Endothelial cell of umbilical vein (primary cell): ENCODE measurements around the gene AQP2. TPM values are rescaled to one million over a fixed set of nuclear protein-coding genes. Genes with fewer than 3 reads are reported as not detected.

Source experiments
- BruUV-seq: library from RNA; stranded (reverse); fragments of 400-500 nt; replicated peaks from 2 replicates; lab custom pipeline; 2021; lab: Mats Ljungman, UMichigan
- CTCF ChIA-PET: fragments of 300-600, 350-600 bp; sonication (Branson Sonifier 250); formaldehyde crosslinking; loops from one replicate; lab custom pipeline; 2021; ENCODE audit warnings: antibody characterized with exemption, inconsistent platforms; lab: Charles Lee
- POLR2A ChIA-PET: fragments of 300-600, 350-600 bp; sonication (Branson Sonifier 250); formaldehyde crosslinking; loops from one replicate; lab custom pipeline; 2021; ENCODE audit warnings: antibody characterized with exemption, inconsistent platforms; lab: Charles Lee
- DNase-seq: peaks from one replicate; pipeline ENCODE4 v3.0.0-alpha.2; 2011; ENCODE audit warnings: low read depth, low spot score
- FAIRE-seq: peaks from 2 replicates; lab custom pipeline; 2011; peaks lifted over from hg19 to GRCh38; lab: Jason Lieb, UNC
- H2AFZ ChIP-seq: 2 replicates; pipeline ENCODE4 v1.6.0; 2012; ENCODE audit warnings: low read depth, low read length, control low read depth, inconsistent platforms
- H3K27ac ChIP-seq: 2 replicates; pipeline ENCODE4 v1.5.1; 2011; ENCODE audit warnings: low read depth, mild to moderate bottlenecking, control low read depth, low read length, moderate library complexity; ENCODE audit not compliant: insufficient read depth
- H3K27me3 ChIP-seq, 2 experiments: 2 replicates each; pipeline versions ENCODE4 v1.6.0 to v1.6.1; 2011; ENCODE audit warnings: low read length in 2 of 2, mixed read lengths in 1 of 2; ENCODE audit not compliant: control insufficient read depth in 2 of 2, insufficient read depth in 2 of 2
- H3K36me3 ChIP-seq, 2 experiments: 2 replicates in 1 of 2; 3 replicates in 1 of 2; pipeline ENCODE4 v1.5.1; 2011; ENCODE audit warnings: low read length in 2 of 2, mild to moderate bottlenecking in 1 of 2, moderate library complexity in 1 of 2; ENCODE audit not compliant: control insufficient read depth in 2 of 2, insufficient read depth in 2 of 2; ENCODE audit errors: extremely low read depth in 1 of 2
- H3K4me1 ChIP-seq: 3 replicates; pipeline ENCODE4 v1.5.1; 2011; ENCODE audit warnings: mild to moderate bottlenecking, low read length; ENCODE audit not compliant: control insufficient read depth, insufficient read depth; ENCODE audit errors: extremely low read depth
- H3K4me2 ChIP-seq: 2 replicates; pipeline ENCODE4 v1.6.1; 2011; ENCODE audit warnings: low read length, control low read depth, mixed read lengths; ENCODE audit not compliant: insufficient read depth
- H3K4me3 ChIP-seq, 3 experiments: fragments of 200-600 bp in 1 of 3; sonication (generic), shearing (Covaris generic) in 1 of 3; replicated peaks in 1 of 3; 2 replicates each; pipeline ENCODE4 v1.5.1; 2011 to 2016; ENCODE audit warnings: control low read depth in 3 of 3, low read length in 3 of 3, mild to moderate bottlenecking in 2 of 3, inconsistent platforms in 1 of 3, low read depth in 1 of 3, moderate library complexity in 1 of 3; ENCODE audit not compliant: insufficient read depth in 1 of 3
- H3K79me2 ChIP-seq: 2 replicates; pipeline ENCODE4 v1.6.0; 2012; ENCODE audit warnings: low read length, inconsistent platforms; ENCODE audit not compliant: control insufficient read depth, insufficient read depth
- H3K9ac ChIP-seq: replicated peaks from 2 replicates; pipeline ENCODE3; 2011; ENCODE audit warnings: low read length, control low read depth; ENCODE audit not compliant: insufficient read depth; ENCODE audit errors: extremely low read depth
- H3K9me1 ChIP-seq: replicated peaks from 3 replicates; pipeline ENCODE4 v1.6.0; 2011; ENCODE audit warnings: mild to moderate bottlenecking, low read length; ENCODE audit not compliant: control insufficient read depth, insufficient read depth; ENCODE audit errors: extremely low read depth
- H3K9me3 ChIP-seq: replicated peaks from 2 replicates; pipeline ENCODE4 v1.5.1; 2012; ENCODE audit warnings: low read length, inconsistent platforms; ENCODE audit not compliant: control insufficient read depth, insufficient read depth
- H4K20me1 ChIP-seq: replicated peaks from 2 replicates; pipeline ENCODE3; 2011; ENCODE audit warnings: mild to moderate bottlenecking, low read length; ENCODE audit not compliant: control insufficient read depth, insufficient read depth; ENCODE audit errors: extremely low read depth
- GATA2 ChIP-seq: IDR thresholded peaks from 2 replicates; pipeline ENCODE4 v1.7.0; 2011; ENCODE audit warnings: low read depth, mild to moderate bottlenecking, moderate library complexity, mixed read lengths, low read length; ENCODE audit not compliant: insufficient read length, insufficient read depth
- JUN ChIP-seq: IDR thresholded peaks from 2 replicates; pipeline ENCODE4 v1.6.1; 2011; ENCODE audit warnings: borderline replicate concordance, low read depth; ENCODE audit not compliant: insufficient read length, insufficient read depth
- MYC ChIP-seq: IDR thresholded peaks from one replicate; pipeline ENCODE4 v1.6.1; 2011; ENCODE audit warnings: mild to moderate bottlenecking, low read depth, low read length
- POLR2A ChIP-seq: IDR thresholded peaks from 2 replicates; pipeline ENCODE4 v1.6.1; 2012; ENCODE audit warnings: low read depth, mild to moderate bottlenecking, control low read depth, low read length
- POLR2AphosphoS5 ChIP-seq: IDR thresholded peaks from 2 replicates; pipeline ENCODE4 v1.6.1; 2012; ENCODE audit warnings: low read depth, mild to moderate bottlenecking, control low read depth, low read length, moderate library complexity; ENCODE audit not compliant: insufficient read depth
- dilution Hi-C: fragments of 300-500 bp; cut with MboI; formaldehyde crosslinking; loops from one replicate; pipeline ENCODE4 v1.15.0; 2019; ENCODE audit warnings: low sequenced_read_pairs; ENCODE audit not compliant: extremely low pct_ligation_motif_present
- intact Hi-C: fragments of 100-400 bp; cut with micrococcal nuclease; formaldehyde crosslinking; loops from one replicate; pipeline ENCODE4 v1.10.0; 2022
- polyA plus RNA-seq, 4 experiments: library from polyadenylated mRNA; depleted of rRNA in 3 of 4; stranded (reverse) in 3 of 4; unstranded in 1 of 4; fragments of >200 nt; gene quantifications; 2 replicates each; pipeline versions ENCODE4 v1.2.1 to v1.2.3, GENCODE V29; 2011 to 2012; ENCODE audit warnings: missing spikeins in 1 of 4
- total RNA-seq: library from RNA; stranded (reverse); gene quantifications from 2 replicates; pipeline ENCODE4 v1.2.3, GENCODE V29; 2021
- TF ChIP-seq, protein P1 (sequence below), 2 donors: IDR thresholded peaks; 1 replicate in 1 of 2; 2 replicates in 1 of 2; pipeline ENCODE4 v1.5.1; 2011; ENCODE audit warnings: low read length in 2 of 2, mild to moderate bottlenecking in 2 of 2, moderate library complexity in 2 of 2, control low read depth in 1 of 2, inconsistent platforms in 1 of 2, low read depth in 1 of 2; ENCODE audit not compliant: insufficient read depth in 1 of 2; ENCODE audit errors: extremely low read depth in 1 of 2
- TF ChIP-seq, protein P2 (sequence below): IDR thresholded peaks from 2 replicates; pipeline ENCODE4 v1.6.1; 2011; ENCODE audit not compliant: insufficient read depth, insufficient read length

Gene AQP2
- total and polyA plus RNA-seq, 2 donors (not counting 3 experiments of a cell fraction or from before 2014, with no cell fraction given) = not detected

DNA sequence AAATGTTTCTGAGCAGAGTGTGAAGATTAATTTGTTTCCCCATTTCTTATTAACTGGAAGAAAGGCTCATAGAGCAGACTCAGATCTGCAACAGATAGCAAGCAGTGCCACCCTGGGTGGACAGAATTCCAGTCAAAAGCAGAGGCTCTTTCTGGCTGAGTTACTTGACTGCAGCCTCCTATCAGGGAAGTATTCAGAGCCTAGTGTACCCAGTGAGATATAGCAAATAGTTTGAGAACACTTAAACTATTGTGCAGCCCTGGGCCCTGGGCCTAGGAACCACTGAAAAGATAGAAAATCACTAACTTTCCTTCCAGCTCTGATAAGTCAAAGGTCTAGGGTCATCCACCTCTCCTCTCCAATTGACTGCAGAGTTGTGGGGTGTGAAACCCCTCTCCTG, 11.2 kb upstream of the AQP2 start:
- H3K27ac ChIP-seq = no peak overlapping the region
- FAIRE-seq = no peak
- no peaks in the 10 kb centered on the region for H3K9me3 ChIP-seq
- POLR2A ChIA-PET = no interaction called here
- H3K9ac ChIP-seq = no peak overlapping the region
- H3K36me3 ChIP-seq = no peaks in the 10 kb centered on the region
- H3K9me1 ChIP-seq = no peaks in the 10 kb centered on the region
- H3K79me2 ChIP-seq = no peaks in the 10 kb centered on the region
- CTCF ChIA-PET = interaction anchor here (0.7 to 1.5 kb wide), 4 partner anchors 11 to 255 kb away, joined by 3 to 5 read pairs (median 4); no protein-coding TSS in a partner anchor
- TF ChIP-seq JUN (no peak), POLR2A (no peak)
- H3K27me3 ChIP-seq = no peaks in the 10 kb centered on the region
- no peak overlapping the region for H2AFZ ChIP-seq
- H3K4me3 ChIP-seq = no peak overlapping the region
- intact Hi-C loops (no loop called here), dilution Hi-C loops (no loop called here)
- no peaks in the 10 kb centered on the region for H3K4me1 ChIP-seq
- no TSS peak for BruUV-seq
- DNase-seq = no peak
- no peaks in the 10 kb centered on the region for H4K20me1 ChIP-seq
- H3K4me2 ChIP-seq = no peak overlapping the region

DNA sequence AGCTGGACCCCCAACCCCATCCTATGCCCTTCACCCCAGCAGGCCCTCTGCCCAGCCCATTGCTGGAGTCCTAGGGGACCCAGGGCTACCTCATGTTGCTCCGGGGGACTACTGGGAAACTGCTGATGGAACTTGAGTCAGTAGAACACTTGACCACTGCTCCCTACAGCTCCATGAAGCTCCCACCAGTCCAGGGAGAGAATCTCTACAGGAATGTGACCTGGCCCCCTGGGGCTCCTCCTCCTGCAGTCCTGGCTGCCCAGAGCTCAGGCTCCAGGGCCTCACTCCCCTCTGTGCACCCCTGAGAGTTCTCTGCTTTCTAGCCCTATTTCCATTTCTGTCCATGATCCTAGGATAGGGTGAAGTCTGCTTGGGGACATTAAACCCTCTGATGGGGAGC, 10.8 kb upstream of the AQP2 start:
- Histone ChIP-seq H3K9me3 (no peaks in the 10 kb centered on the region), H3K9ac (no peak overlapping the region), H3K4me2 (no peak overlapping the region), H3K4me1 (no peaks in the 10 kb centered on the region), H4K20me1 (no peaks in the 10 kb centered on the region), H3K9me1 (no peaks in the 10 kb centered on the region), H3K27ac (no peak overlapping the region), H2AFZ (no peak overlapping the region), H3K4me3 (no peak overlapping the region), H3K36me3 (no peaks in the 10 kb centered on the region), H3K27me3 (no peaks in the 10 kb centered on the region), H3K79me2 (no peaks in the 10 kb centered on the region)
- TF ChIP-seq MYC = no peak
- TF ChIP-seq, protein P1, sequence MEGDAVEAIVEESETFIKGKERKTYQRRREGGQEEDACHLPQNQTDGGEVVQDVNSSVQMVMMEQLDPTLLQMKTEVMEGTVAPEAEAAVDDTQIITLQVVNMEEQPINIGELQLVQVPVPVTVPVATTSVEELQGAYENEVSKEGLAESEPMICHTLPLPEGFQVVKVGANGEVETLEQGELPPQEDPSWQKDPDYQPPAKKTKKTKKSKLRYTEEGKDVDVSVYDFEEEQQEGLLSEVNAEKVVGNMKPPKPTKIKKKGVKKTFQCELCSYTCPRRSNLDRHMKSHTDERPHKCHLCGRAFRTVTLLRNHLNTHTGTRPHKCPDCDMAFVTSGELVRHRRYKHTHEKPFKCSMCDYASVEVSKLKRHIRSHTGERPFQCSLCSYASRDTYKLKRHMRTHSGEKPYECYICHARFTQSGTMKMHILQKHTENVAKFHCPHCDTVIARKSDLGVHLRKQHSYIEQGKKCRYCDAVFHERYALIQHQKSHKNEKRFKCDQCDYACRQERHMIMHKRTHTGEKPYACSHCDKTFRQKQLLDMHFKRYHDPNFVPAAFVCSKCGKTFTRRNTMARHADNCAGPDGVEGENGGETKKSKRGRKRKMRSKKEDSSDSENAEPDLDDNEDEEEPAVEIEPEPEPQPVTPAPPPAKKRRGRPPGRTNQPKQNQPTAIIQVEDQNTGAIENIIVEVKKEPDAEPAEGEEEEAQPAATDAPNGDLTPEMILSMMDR (IDR thresholded peaks at IDR 0.05; ENCODE audit: extremely low read depth in 1 of 2, insufficient read depth in 1 of 2, low read depth in 1 of 2, low read length in 2 of 2) = no peak
- TF ChIP-seq POLR2AphosphoS5 = no peak
- no peak for TF ChIP-seq GATA2
- TF ChIP-seq JUN = no peak
- TF ChIP-seq, protein P2, sequence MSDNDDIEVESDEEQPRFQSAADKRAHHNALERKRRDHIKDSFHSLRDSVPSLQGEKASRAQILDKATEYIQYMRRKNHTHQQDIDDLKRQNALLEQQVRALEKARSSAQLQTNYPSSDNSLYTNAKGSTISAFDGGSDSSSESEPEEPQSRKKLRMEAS = no peak
- no peak for TF ChIP-seq POLR2A
- FAIRE-seq = no peak
- dilution Hi-C loops (no loop called here), intact Hi-C loops (no loop called here)
- POLR2A ChIA-PET = no interaction called here
- CTCF ChIA-PET = interaction anchor here (1.2 to 1.5 kb wide), 3 partner anchors 12 to 73 kb away, joined by 4 to 5 read pairs (median 4); no protein-coding TSS in a partner anchor
- BruUV-seq = no TSS peak
- DNase-seq = no peak
